Measurements from ENCODE around the gene A4GALT. TPM values are rescaled to one million over a fixed set of nuclear protein-coding genes. Genes with fewer than 3 reads are reported as not detected.
"Not testable (repeated sequence)": the region's sequence is repeated elsewhere in the genome, so short reads cannot be mapped to it uniquely, and the experiment has no call there.

A4GALT gene
- total RNA-seq, 1 donor from 2014 or later: 2.6 TPM

- H3K9me3 Mint-ChIP-seq: no peaks in the 10 kb centered on the region
- H3K9me3 ChIP-seq (ENCODE audit: low read depth): no peaks in the 10 kb centered on the region
- H3K4me2 ChIP-seq: peak overlapping the region; percentile 52
- no peaks in the 10 kb centered on the region for H4K20me1 ChIP-seq (ENCODE audit: low read depth)
- H3K9ac ChIP-seq: no peak overlapping the region
- no peaks in the 10 kb centered on the region for H3K36me3 ChIP-seq
- peaks cover 31% of the 10 kb centered on the region for H3F3A ChIP-seq (ENCODE audit: low read depth)
- H3K36me3 Mint-ChIP-seq: no peaks in the 10 kb centered on the region
- TF ChIP-seq CTCF (IDR thresholded peaks at IDR 0.05) (no peak), EZH2 (IDR thresholded peaks at IDR 0.05) (no peak), EZH2phosphoT487 (IDR thresholded peaks at IDR 0.05) (no peak)
- H2AFZ ChIP-seq (replicated peaks): peak overlapping the region; percentile 76
- H3K27ac ChIP-seq: peak overlapping the region; percentile 72
- H3K27ac Mint-ChIP-seq: peak overlapping the region; percentile 55
- no peak overlapping the region for H3K4me3 Mint-ChIP-seq
- DNase-seq (ENCODE audit: low spot score): peak; percentile 69
- H3K79me2 ChIP-seq (ENCODE audit: low read depth): no peaks in the 10 kb centered on the region
- no peaks in the 10 kb centered on the region for H3K27me3 ChIP-seq
- H3K27me3 Mint-ChIP-seq (ENCODE audit: insufficient read depth, low read depth): peaks cover 13% of the 10 kb centered on the region
- H3K4me3 ChIP-seq: no peak overlapping the region
- peaks cover 13% of the 10 kb centered on the region for H3K4me1 ChIP-seq
- peaks cover 30% of the 10 kb centered on the region for H3K4me1 Mint-ChIP-seq
Observed at GRCh38 chr22:42742940-42743339, 22.3 kb upstream of the A4GALT start.

- not testable (repeated sequence) for H3K79me2 ChIP-seq (ENCODE audit: low read depth); H3K27me3 ChIP-seq; H3K9me3 Mint-ChIP-seq; H2AFZ ChIP-seq (replicated peaks); DNase-seq (ENCODE audit: low spot score); H3K9ac ChIP-seq; H3K27ac ChIP-seq; H3K9me3 ChIP-seq (ENCODE audit: low read depth); H3K4me2 ChIP-seq; H4K20me1 ChIP-seq (ENCODE audit: low read depth); H3K36me3 ChIP-seq; H3K27ac Mint-ChIP-seq; H3K4me3 Mint-ChIP-seq; H3K27me3 Mint-ChIP-seq (ENCODE audit: insufficient read depth, low read depth); H3K4me3 ChIP-seq; H3K36me3 Mint-ChIP-seq
- Histone ChIP-seq H3K4me1 (peaks cover 13% of the 10 kb centered on the region), H3F3A (ENCODE audit: low read depth) (peaks cover 25% of the 10 kb centered on the region)
- peaks cover 19% of the 10 kb centered on the region for H3K4me1 Mint-ChIP-seq
Observed at GRCh38 chr22:42740320-42740719, 19.6 kb upstream of the A4GALT start.

GRCh38 chr22:42734406-42734805, 13.7 kb upstream of the A4GALT start:
- TF ChIP-seq CTCF (IDR thresholded peaks at IDR 0.05) (no peak), EZH2phosphoT487 (IDR thresholded peaks at IDR 0.05) (no peak), EZH2 (IDR thresholded peaks at IDR 0.05) (no peak)
- Histone ChIP-seq H3K4me2 (no peak overlapping the region), H3K36me3 (no peaks in the 10 kb centered on the region), H3K27ac (no peak overlapping the region), H3K27me3 (no peaks in the 10 kb centered on the region), H3K4me3 (no peak overlapping the region), H3F3A (ENCODE audit: low read depth) (no peaks in the 10 kb centered on the region), H3K4me1 (no peaks in the 10 kb centered on the region), H4K20me1 (ENCODE audit: low read depth) (no peaks in the 10 kb centered on the region), H3K9me3 (ENCODE audit: low read depth) (no peaks in the 10 kb centered on the region), H3K9ac (no peak overlapping the region), H3K79me2 (ENCODE audit: low read depth) (no peaks in the 10 kb centered on the region), H2AFZ (replicated peaks) (no peak overlapping the region)
- Mint-ChIP-seq H3K9me3 (no peaks in the 10 kb centered on the region), H3K27ac (peak overlapping the region; percentile 73), H3K36me3 (no peaks in the 10 kb centered on the region), H3K4me3 (no peak overlapping the region), H3K27me3 (ENCODE audit: insufficient read depth, low read depth) (peaks cover 7% of the 10 kb centered on the region), H3K4me1 (peaks cover under 1% of the 10 kb centered on the region)
- DNase-seq (ENCODE audit: low spot score): no peak

GRCh38 chr22:42733394-42733793, 12.7 kb upstream of the A4GALT start:
- not testable (repeated sequence) for H3K4me3 Mint-ChIP-seq; H3K9me3 Mint-ChIP-seq; H3K9ac ChIP-seq; H3K27me3 ChIP-seq; H3K79me2 ChIP-seq (ENCODE audit: low read depth); H3K27me3 Mint-ChIP-seq (ENCODE audit: insufficient read depth, low read depth); DNase-seq (ENCODE audit: low spot score); H3K4me3 ChIP-seq; H3K36me3 ChIP-seq; H3K36me3 Mint-ChIP-seq; H3F3A ChIP-seq (ENCODE audit: low read depth); H3K9me3 ChIP-seq (ENCODE audit: low read depth); H4K20me1 ChIP-seq (ENCODE audit: low read depth); H2AFZ ChIP-seq (replicated peaks); H3K27ac ChIP-seq; H3K4me2 ChIP-seq; H3K4me1 ChIP-seq; H3K4me1 Mint-ChIP-seq; H3K27ac Mint-ChIP-seq
